Measurements from ENCODE around the gene NUP133. TPM values are rescaled to one million over a fixed set of nuclear protein-coding genes. Genes with fewer than 3 reads are reported as not detected.

NUP133 gene
- total RNA-seq, 1 donor = 35.1 TPM

DNA sequence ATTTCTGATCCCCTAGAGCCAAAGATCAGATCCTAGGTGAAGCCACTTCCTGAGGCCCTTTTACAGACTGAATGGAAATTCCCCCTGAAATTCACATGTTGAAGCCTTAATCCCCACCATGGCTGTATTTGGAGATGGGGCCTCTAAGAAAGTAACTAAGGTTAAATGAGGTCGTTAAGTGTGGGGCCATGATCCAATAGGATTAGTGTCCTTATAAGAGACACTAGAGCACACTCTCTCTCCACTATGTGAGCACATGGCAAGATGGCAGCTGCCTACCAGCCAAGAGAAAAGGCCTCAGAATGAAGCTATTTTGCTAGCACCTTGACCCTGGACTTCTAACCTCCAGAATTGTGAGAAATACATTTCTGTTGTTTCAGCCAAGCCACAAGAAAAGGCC, 36.4 kb upstream of the NUP133 start:
- Histone ChIP-seq H3K4me1 (ENCODE audit: insufficient read depth, low read length) (no peaks in the 10 kb centered on the region), H4K20me1 (ENCODE audit: insufficient read depth, low read length) (no peaks in the 10 kb centered on the region), H2AFZ (ENCODE audit: low read length) (no peak overlapping the region), H3K27ac (ENCODE audit: low read depth, low read length) (no peak overlapping the region), H3K4me3 (ENCODE audit: insufficient read depth, low read length) (no peak overlapping the region), H3K79me2 (ENCODE audit: insufficient read depth, low read length) (peaks cover 8% of the 10 kb centered on the region), H3K4me2 (ENCODE audit: insufficient read depth, low read length) (no peak overlapping the region), H3K9me3 (ENCODE audit: low read depth, low read length) (no peaks in the 10 kb centered on the region), H3K27me3 (ENCODE audit: insufficient read depth, low read length) (no peaks in the 10 kb centered on the region), H3K36me3 (ENCODE audit: insufficient read depth, low read length) (peaks cover 30% of the 10 kb centered on the region)
- no peak for TF ChIP-seq CTCF (IDR thresholded peaks at IDR 0.05; ENCODE audit: extremely low read depth, low read depth, low read length)
- no peak for DNase-seq (ENCODE audit: insufficient read length, low spot score, missing footprints)

DNA sequence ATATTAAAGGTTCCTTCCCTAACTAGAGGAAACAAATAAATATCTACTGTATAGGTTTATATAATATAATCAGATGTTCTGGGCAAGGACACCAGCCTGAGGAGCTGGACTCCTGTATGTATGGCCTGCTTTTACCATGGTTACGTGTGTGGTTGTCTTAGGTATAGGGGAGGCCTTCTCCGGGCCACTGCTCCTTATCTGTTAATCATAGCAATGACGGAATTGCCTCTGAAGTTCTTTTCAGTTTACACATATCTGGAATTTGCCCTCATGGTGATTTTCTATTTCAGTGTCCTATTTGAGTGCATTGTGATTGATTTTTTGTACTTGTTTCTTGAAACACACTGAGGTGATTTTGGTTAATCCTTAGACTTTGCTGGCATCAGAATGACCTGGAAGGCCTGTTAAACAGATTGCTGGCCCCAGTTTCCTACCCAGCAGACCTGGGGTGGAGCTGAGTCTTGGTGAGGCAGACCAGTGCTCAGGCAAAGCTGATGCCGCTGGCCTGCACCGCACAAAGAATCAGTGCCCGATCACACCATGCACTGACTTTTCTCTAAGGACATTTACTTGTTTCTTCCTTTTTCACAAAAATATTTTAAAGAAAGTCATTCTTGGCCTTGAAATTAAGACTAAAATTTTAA, 31.8 kb upstream of the NUP133 start:
- no peak for DNase-seq (ENCODE audit: insufficient read length, low spot score, missing footprints)
- Histone ChIP-seq H4K20me1 (ENCODE audit: insufficient read depth, low read length) (no peaks in the 10 kb centered on the region), H3K9me3 (ENCODE audit: low read depth, low read length) (no peaks in the 10 kb centered on the region), H3K36me3 (ENCODE audit: insufficient read depth, low read length) (peaks cover 38% of the 10 kb centered on the region), H2AFZ (ENCODE audit: low read length) (no peak overlapping the region), H3K4me1 (ENCODE audit: insufficient read depth, low read length) (no peaks in the 10 kb centered on the region), H3K79me2 (ENCODE audit: insufficient read depth, low read length) (no peaks in the 10 kb centered on the region), H3K4me3 (ENCODE audit: insufficient read depth, low read length) (no peak overlapping the region), H3K27ac (ENCODE audit: low read depth, low read length) (no peak overlapping the region), H3K4me2 (ENCODE audit: insufficient read depth, low read length) (no peak overlapping the region), H3K27me3 (ENCODE audit: insufficient read depth, low read length) (no peaks in the 10 kb centered on the region)
- TF ChIP-seq CTCF (IDR thresholded peaks at IDR 0.05; ENCODE audit: extremely low read depth, low read depth, low read length) = no peak

- H3K79me2 ChIP-seq (ENCODE audit: insufficient read depth, low read length) = no peaks in the 10 kb centered on the region
- peaks cover 34% of the 10 kb centered on the region for H3K36me3 ChIP-seq (ENCODE audit: insufficient read depth, low read length)
- H3K9me3 ChIP-seq (ENCODE audit: low read depth, low read length) = no peaks in the 10 kb centered on the region
- H3K27me3 ChIP-seq (ENCODE audit: insufficient read depth, low read length) = no peaks in the 10 kb centered on the region
- H3K4me1 ChIP-seq (ENCODE audit: insufficient read depth, low read length) = no peaks in the 10 kb centered on the region
- no peak for DNase-seq (ENCODE audit: insufficient read length, low spot score, missing footprints)
- no peak overlapping the region for H3K27ac ChIP-seq (ENCODE audit: low read depth, low read length)
- no peak overlapping the region for H3K4me2 ChIP-seq (ENCODE audit: insufficient read depth, low read length)
- no peaks in the 10 kb centered on the region for H4K20me1 ChIP-seq (ENCODE audit: insufficient read depth, low read length)
- TF ChIP-seq CTCF (IDR thresholded peaks at IDR 0.05; ENCODE audit: extremely low read depth, low read depth, low read length) = no peak
- no peak overlapping the region for H2AFZ ChIP-seq (ENCODE audit: low read length)
- H3K4me3 ChIP-seq (ENCODE audit: insufficient read depth, low read length) = no peak overlapping the region
Observed at GRCh38 chr1:229538945-229539344, 30.8 kb upstream of the NUP133 start.

DNA sequence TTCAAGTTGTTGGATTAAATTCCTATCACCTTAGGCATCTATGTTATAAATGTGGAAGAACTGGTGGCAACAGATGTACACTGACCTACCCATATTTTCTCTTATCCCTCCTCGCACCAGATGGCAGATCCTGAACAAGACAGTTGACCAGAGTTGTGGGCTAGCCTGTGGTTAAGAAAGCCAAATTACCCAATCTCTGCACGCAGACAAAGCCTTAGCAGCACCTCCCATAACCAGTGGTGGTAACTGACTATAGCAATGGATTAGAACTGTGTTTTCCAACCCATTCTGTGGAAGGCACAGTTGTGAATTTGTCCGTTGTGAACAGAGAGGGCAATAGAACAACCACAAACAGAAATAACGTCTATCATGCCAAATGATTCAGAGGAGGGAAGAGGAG, 29.8 kb upstream of the NUP133 start:
- no peak for TF ChIP-seq CTCF (IDR thresholded peaks at IDR 0.05; ENCODE audit: extremely low read depth, low read depth, low read length)
- Histone ChIP-seq H3K36me3 (ENCODE audit: insufficient read depth, low read length) (peaks cover 34% of the 10 kb centered on the region), H3K27me3 (ENCODE audit: insufficient read depth, low read length) (no peaks in the 10 kb centered on the region), H3K4me3 (ENCODE audit: insufficient read depth, low read length) (no peak overlapping the region), H3K4me2 (ENCODE audit: insufficient read depth, low read length) (no peak overlapping the region), H4K20me1 (ENCODE audit: insufficient read depth, low read length) (no peaks in the 10 kb centered on the region), H3K79me2 (ENCODE audit: insufficient read depth, low read length) (no peaks in the 10 kb centered on the region), H3K4me1 (ENCODE audit: insufficient read depth, low read length) (no peaks in the 10 kb centered on the region), H3K9me3 (ENCODE audit: low read depth, low read length) (no peaks in the 10 kb centered on the region), H2AFZ (ENCODE audit: low read length) (no peak overlapping the region), H3K27ac (ENCODE audit: low read depth, low read length) (no peak overlapping the region)
- DNase-seq (ENCODE audit: insufficient read length, low spot score, missing footprints) = no peak

All from osteoblast (primary cell).